Astrocyte (in vitro differentiated cells and primary cell): ENCODE data around the gene HEXIM2. TPM values are rescaled to one million over a fixed set of nuclear protein-coding genes. Genes with fewer than 3 reads are reported as not detected.
"Not testable (repeated sequence)": the region's sequence is repeated elsewhere in the genome, so short reads cannot be mapped to it uniquely, and the experiment has no call there.

ENCODE experiments used
- DNase-seq: peaks from one replicate; pipeline ENCODE4 v3.0.0-alpha.2; 2010; ENCODE audit warnings: low read depth
- FAIRE-seq: peaks from 2 replicates; lab custom pipeline; 2011; peaks lifted over from hg19 to GRCh38; lab: Jason Lieb, UNC
- H2AFZ ChIP-seq: 2 replicates; pipeline ENCODE4 v1.6.0; 2012; ENCODE audit warnings: low read depth, low read length, inconsistent platforms
- H3K27ac ChIP-seq: 2 replicates; pipeline ENCODE4 v1.5.1; 2011; ENCODE audit warnings: low read depth, low read length, inconsistent platforms
- H3K27me3 ChIP-seq: 2 replicates; pipeline ENCODE4 v1.6.0; 2011; ENCODE audit warnings: low read length, inconsistent platforms; ENCODE audit not compliant: insufficient read depth
- H3K36me3 ChIP-seq: 2 replicates; pipeline ENCODE4 v1.5.1; 2011; ENCODE audit warnings: low read length, inconsistent platforms; ENCODE audit not compliant: insufficient read depth
- H3K4me1 ChIP-seq: 2 replicates; pipeline ENCODE4 v1.5.1; 2011; ENCODE audit warnings: low read length, inconsistent platforms; ENCODE audit not compliant: insufficient read depth
- H3K4me2 ChIP-seq: 2 replicates; pipeline ENCODE4 v1.6.0; 2012; ENCODE audit warnings: low read length, inconsistent platforms
- H3K4me3 ChIP-seq: 2 replicates; pipeline ENCODE4 v1.5.1; 2011; ENCODE audit warnings: low read depth, mild to moderate bottlenecking, low read length, inconsistent platforms; ENCODE audit not compliant: insufficient read depth
- H3K79me2 ChIP-seq: 2 replicates; pipeline ENCODE4 v1.6.0; 2012; ENCODE audit warnings: mild to moderate bottlenecking, low read length, inconsistent platforms; ENCODE audit not compliant: insufficient read depth
- H3K9ac ChIP-seq: 2 replicates; pipeline ENCODE4 v1.6.0; 2012; ENCODE audit warnings: mild to moderate bottlenecking, low read length, inconsistent platforms
- H3K9me3 ChIP-seq: 2 replicates; pipeline ENCODE4 v1.5.1; 2012; ENCODE audit warnings: low read depth, mild to moderate bottlenecking, low read length, inconsistent platforms; ENCODE audit not compliant: insufficient read depth
- H4K20me1 ChIP-seq: 2 replicates; pipeline ENCODE4 v1.6.0; 2012; ENCODE audit warnings: low read length, inconsistent platforms; ENCODE audit not compliant: insufficient read depth
- H3K27ac Mint-ChIP-seq: one replicate; pipeline ENCODE4 v1.8.0; 2021; ENCODE audit warnings: mild to moderate bottlenecking, mixed read lengths; ENCODE audit not compliant: unreplicated experiment
- H3K27me3 Mint-ChIP-seq: one replicate; pipeline ENCODE4 v1.8.0; 2021; ENCODE audit warnings: low read depth, mixed read lengths; ENCODE audit not compliant: unreplicated experiment
- H3K36me3 Mint-ChIP-seq: one replicate; pipeline ENCODE4 v1.8.0; 2021; ENCODE audit warnings: low read depth, mixed read lengths; ENCODE audit not compliant: unreplicated experiment
- H3K4me1 Mint-ChIP-seq: one replicate; pipeline ENCODE4 v1.8.0; 2021; ENCODE audit warnings: low read depth, mixed read lengths; ENCODE audit not compliant: unreplicated experiment
- H3K4me3 Mint-ChIP-seq: one replicate; pipeline ENCODE4 v1.8.0; 2021; ENCODE audit warnings: mild to moderate bottlenecking, moderate library complexity, mixed read lengths; ENCODE audit not compliant: unreplicated experiment
- H3K9me3 Mint-ChIP-seq: one replicate; pipeline ENCODE4 v1.8.0; 2021; ENCODE audit warnings: mild to moderate bottlenecking, mixed read lengths; ENCODE audit not compliant: unreplicated experiment
- CTCF ChIP-seq: IDR thresholded peaks from 2 replicates; pipeline ENCODE4 v1.5.1; 2011; ENCODE audit warnings: low read depth, mild to moderate bottlenecking, inconsistent platforms, low read length, moderate library complexity; ENCODE audit not compliant: insufficient read depth
- EZH2 ChIP-seq: IDR thresholded peaks from 2 replicates; pipeline ENCODE4 v1.6.1; 2012; ENCODE audit warnings: mild to moderate bottlenecking, low read length, inconsistent platforms; ENCODE audit not compliant: insufficient read depth
- total RNA-seq: library from RNA; stranded (reverse); gene quantifications from 2 replicates; pipeline ENCODE4 v1.2.1, GENCODE V29; 2021

Gene HEXIM2
- total RNA-seq, 1 donor from 2014 or later: 9.0 TPM

GRCh38 chr17:45123076-45123770, 38.5 kb upstream of the HEXIM2 start:
- H4K20me1 ChIP-seq: no peaks in the 10 kb centered on the region
- Mint-ChIP-seq H3K4me3 (no peak overlapping the region), H3K27ac (peak overlapping the region; percentile 54), H3K4me1 (peaks cover 28% of the 10 kb centered on the region), H3K36me3 (peaks cover 11% of the 10 kb centered on the region), H3K27me3 (no peaks in the 10 kb centered on the region), H3K9me3 (no peaks in the 10 kb centered on the region)
- no peaks in the 10 kb centered on the region for H3K27me3 ChIP-seq
- no peak overlapping the region for H3K4me3 ChIP-seq
- peak overlapping the region; percentile 54 for H3K9ac ChIP-seq
- H3K79me2 ChIP-seq: peaks cover 44% of the 10 kb centered on the region
- FAIRE-seq (no peak), DNase-seq (no peak)
- H2AFZ ChIP-seq: no peak overlapping the region
- H3K27ac ChIP-seq: peak overlapping the region; percentile 74
- peaks cover 38% of the 10 kb centered on the region for H3K4me1 ChIP-seq
- no peaks in the 10 kb centered on the region for H3K36me3 ChIP-seq
- peak overlapping the region; percentile 63 for H3K4me2 ChIP-seq
- TF ChIP-seq EZH2 (no peak), CTCF (no peak)
- H3K9me3 ChIP-seq: no peaks in the 10 kb centered on the region

GRCh38 chr17:45123930-45124796, 37.5 kb upstream of the HEXIM2 start:
- peak overlapping the region; percentile 54 for H3K9ac ChIP-seq
- H3K27me3 Mint-ChIP-seq: no peaks in the 10 kb centered on the region
- H3K4me1 Mint-ChIP-seq: peaks cover 28% of the 10 kb centered on the region
- no peak overlapping the region for H3K4me3 ChIP-seq
- peak overlapping the region; percentile 81 for H3K27ac Mint-ChIP-seq
- no peak overlapping the region for H3K4me3 Mint-ChIP-seq
- H3K36me3 ChIP-seq: no peaks in the 10 kb centered on the region
- H3K9me3 Mint-ChIP-seq: no peaks in the 10 kb centered on the region
- H3K79me2 ChIP-seq: peaks cover 51% of the 10 kb centered on the region
- peak overlapping the region; percentile 74 for H3K27ac ChIP-seq
- H2AFZ ChIP-seq: no peak overlapping the region
- H4K20me1 ChIP-seq: no peaks in the 10 kb centered on the region
- H3K27me3 ChIP-seq: no peaks in the 10 kb centered on the region
- FAIRE-seq (peak; percentile 47), DNase-seq (peak; percentile 86)
- no peaks in the 10 kb centered on the region for H3K9me3 ChIP-seq
- peak overlapping the region; percentile 63 for H3K4me2 ChIP-seq
- peaks cover 4% of the 10 kb centered on the region for H3K36me3 Mint-ChIP-seq
- TF ChIP-seq EZH2 (no peak), CTCF (no peak)
- peaks cover 41% of the 10 kb centered on the region for H3K4me1 ChIP-seq

GRCh38 chr17:45124797-45125122, 36.9 kb upstream of the HEXIM2 start:
- Histone ChIP-seq H3K9ac (peak overlapping the region; percentile 54), H3K79me2 (peaks cover 57% of the 10 kb centered on the region), H3K27ac (peak overlapping the region; percentile 74), H3K4me2 (peak overlapping the region; percentile 63), H3K4me1 (peaks cover 45% of the 10 kb centered on the region)
- H3K9me3 ChIP-seq, H3K27ac Mint-ChIP-seq, H4K20me1 ChIP-seq, H2AFZ ChIP-seq, FAIRE-seq, H3K27me3 ChIP-seq, H3K36me3 ChIP-seq, H3K36me3 Mint-ChIP-seq, DNase-seq, H3K4me3 ChIP-seq, H3K4me3 Mint-ChIP-seq, H3K27me3 Mint-ChIP-seq, H3K9me3 Mint-ChIP-seq: not testable (repeated sequence)
- peaks cover 34% of the 10 kb centered on the region for H3K4me1 Mint-ChIP-seq
